NT2/D1 (cell line): Measurements from ENCODE around the gene MMP20.

Experiments
- SUZ12 ChIP-seq: IDR thresholded peaks from 2 replicates; pipeline ENCODE4 v1.6.1; 2011; ENCODE audit not compliant: insufficient read length, insufficient read depth; ENCODE audit errors: extremely low read depth
- YY1 ChIP-seq: IDR thresholded peaks from 2 replicates; pipeline ENCODE4 v1.6.1; 2011; ENCODE audit not compliant: insufficient read length, insufficient read depth
- ZNF274 ChIP-seq: IDR thresholded peaks from 2 replicates; pipeline ENCODE4 v1.6.1; 2011; ENCODE audit warnings: mild to moderate bottlenecking, low read depth, low read length

- no peak for TF ChIP-seq ZNF274
- no peak for TF ChIP-seq YY1
- TF ChIP-seq SUZ12, result no peak
Measured at GRCh38 chr11:102598272-102598671, 26.9 kb downstream of the MMP20 start.
